ENCODE results near the gene TBL1X. TPM values are rescaled to one million over a fixed set of nuclear protein-coding genes. Genes with fewer than 3 reads are reported as not detected.
A peak's percentile ranks its signal among the peaks of the same experiment; 100 is the strongest.
"Not testable (repeated sequence)": the region's sequence is repeated elsewhere in the genome, so short reads cannot be mapped to it uniquely, and the experiment has no call there.

Gene TBL1X
- total RNA-seq, 1 experiment from 2014 or later = 15.0 TPM

- Mint-ChIP-seq H3K4me3 (ENCODE audit: unreplicated experiment) (no peak overlapping the region), H3K9me3 (ENCODE audit: unreplicated experiment) (no peaks in the 10 kb centered on the region), H3K4me1 (ENCODE audit: insufficient read depth, unreplicated experiment) (peaks cover 7% of the 10 kb centered on the region), H3K36me3 (ENCODE audit: insufficient read depth, unreplicated experiment) (no peaks in the 10 kb centered on the region), H3K27me3 (ENCODE audit: insufficient read depth, unreplicated experiment) (no peaks in the 10 kb centered on the region), H3K27ac (ENCODE audit: low read depth, unreplicated experiment) (no peak overlapping the region)
- TF ChIP-seq CTCF (IDR thresholded peaks at IDR 0.05; ENCODE audit: unreplicated experiment) = no peak
- ChIA-PET POLR2A (no interaction called here), CTCF (interaction anchor here (0.6 kb wide), 1 partner anchor 940 kb away, joined by 3 read pairs; no protein-coding TSS in a partner anchor)
- peak; percentile 26 for DNase-seq (ENCODE audit: unreplicated experiment)
- intact Hi-C loops (cut with micrococcal nuclease) = no loop called here
- no TSS peak for BruUV-seq (replicated peaks)
These were observed 294.5 kb downstream of the TBL1X start for GRCh38 chrX:9759337-9759736.

GRCh38 chrX:9765072-9765736 lies 300.3 kb downstream of the TBL1X start:
- CTCF ChIA-PET = no interaction called here
- Mint-ChIP-seq H3K4me3 (ENCODE audit: unreplicated experiment) (no peak overlapping the region), H3K36me3 (ENCODE audit: insufficient read depth, unreplicated experiment) (no peaks in the 10 kb centered on the region), H3K9me3 (ENCODE audit: unreplicated experiment) (no peaks in the 10 kb centered on the region), H3K27me3 (ENCODE audit: insufficient read depth, unreplicated experiment) (no peaks in the 10 kb centered on the region), H3K27ac (ENCODE audit: low read depth, unreplicated experiment) (no peak overlapping the region), H3K4me1 (ENCODE audit: insufficient read depth, unreplicated experiment) (no peaks in the 10 kb centered on the region)
- intact Hi-C loops (cut with micrococcal nuclease) = no loop called here
- POLR2A ChIA-PET = interaction anchor here (0.6 kb wide), 1 partner anchor 24 kb away, joined by 3 read pairs; no protein-coding TSS in a partner anchor
- no peak for DNase-seq (ENCODE audit: unreplicated experiment)
- BruUV-seq (replicated peaks) = no TSS peak
- TF ChIP-seq CTCF (IDR thresholded peaks at IDR 0.05; ENCODE audit: unreplicated experiment) = no peak

- Mint-ChIP-seq H3K36me3 (ENCODE audit: insufficient read depth, unreplicated experiment) (no peaks in the 10 kb centered on the region), H3K27ac (ENCODE audit: low read depth, unreplicated experiment) (no peak within 1 kb of the TSS), H3K4me1 (ENCODE audit: insufficient read depth, unreplicated experiment) (no peaks in the 10 kb centered on the region), H3K27me3 (ENCODE audit: insufficient read depth, unreplicated experiment) (no peaks in the 10 kb centered on the region), H3K4me3 (ENCODE audit: unreplicated experiment) (no peak within 1 kb of the TSS), H3K9me3 (ENCODE audit: unreplicated experiment) (no peaks in the 10 kb centered on the region)
- POLR2A ChIA-PET = interaction anchor here (0.6 kb wide), 1 partner anchor 25 kb away, joined by 3 read pairs; no protein-coding TSS in a partner anchor
- no peak for DNase-seq (ENCODE audit: unreplicated experiment)
- intact Hi-C loops (cut with micrococcal nuclease) = no loop called here
- no TSS peak for BruUV-seq (replicated peaks)
- CTCF ChIA-PET = no interaction called here
- no peak for TF ChIP-seq CTCF (IDR thresholded peaks at IDR 0.05; ENCODE audit: unreplicated experiment)
These were observed 300.9 kb downstream of the TBL1X start, which contains the start of gene GPR143 for GRCh38 chrX:9765737-9766097. Gene GPR143 (minus strand): TSS chrX:9765847. CDS start chrX:9765817, 30 bp downstream.

GRCh38 chrX:9767375-9767774 lies 302.5 kb downstream of the TBL1X start:
- Mint-ChIP-seq H3K27me3 (ENCODE audit: insufficient read depth, unreplicated experiment) (no peaks in the 10 kb centered on the region), H3K36me3 (ENCODE audit: insufficient read depth, unreplicated experiment) (no peaks in the 10 kb centered on the region), H3K27ac (ENCODE audit: low read depth, unreplicated experiment) (no peak overlapping the region), H3K9me3 (ENCODE audit: unreplicated experiment) (no peaks in the 10 kb centered on the region), H3K4me1 (ENCODE audit: insufficient read depth, unreplicated experiment) (no peaks in the 10 kb centered on the region), H3K4me3 (ENCODE audit: unreplicated experiment) (no peak overlapping the region)
- no peak for TF ChIP-seq CTCF (IDR thresholded peaks at IDR 0.05; ENCODE audit: unreplicated experiment)
- ChIA-PET CTCF (no interaction called here), POLR2A (interaction anchor here (0.7 kb wide), 1 partner anchor 1007 kb away, joined by 5 read pairs; no protein-coding TSS in a partner anchor)
- DNase-seq (ENCODE audit: unreplicated experiment) = no peak
- BruUV-seq (replicated peaks) = no TSS peak
- intact Hi-C loops (cut with micrococcal nuclease) = no loop called here

- H3K4me3 Mint-ChIP-seq (ENCODE audit: unreplicated experiment); H3K4me1 Mint-ChIP-seq (ENCODE audit: insufficient read depth, unreplicated experiment); DNase-seq (ENCODE audit: unreplicated experiment); H3K27ac Mint-ChIP-seq (ENCODE audit: low read depth, unreplicated experiment); intact Hi-C loops (cut with micrococcal nuclease); H3K27me3 Mint-ChIP-seq (ENCODE audit: insufficient read depth, unreplicated experiment); BruUV-seq (replicated peaks); POLR2A ChIA-PET; H3K36me3 Mint-ChIP-seq (ENCODE audit: insufficient read depth, unreplicated experiment); H3K9me3 Mint-ChIP-seq (ENCODE audit: unreplicated experiment): not testable (repeated sequence)
- CTCF ChIA-PET = interaction anchor here (0.7 kb wide), 1 partner anchor 11 kb away, joined by 3 read pairs; no protein-coding TSS in a partner anchor
These were observed 303.5 kb downstream of the TBL1X start for GRCh38 chrX:9768321-9768839.
